HEK293 (cell line): ENCODE data around the gene ECD.

Experiments
- FEZF1 ChIP-seq: fragments of 450-650 bp; formaldehyde crosslinking; IDR thresholded peaks from 2 replicates; pipeline ENCODE4 v1.5.1; 2016; ENCODE audit warnings: missing biosample characterization, missing genetic modification characterization
- IKZF3 ChIP-seq: fragments of 450-650 bp; IDR thresholded peaks from 2 replicates; pipeline ENCODE4 v1.5.0; 2018; ENCODE audit warnings: missing biosample characterization, mild to moderate bottlenecking, missing genetic modification characterization, moderate library complexity
- KLF7 ChIP-seq: fragments of 450-650 bp; formaldehyde crosslinking; IDR thresholded peaks from 2 replicates; pipeline ENCODE4 v1.5.1; 2016; ENCODE audit warnings: missing biosample characterization, missing genetic modification characterization, borderline replicate concordance
- KLF9 ChIP-seq: fragments of 450-650 bp; formaldehyde crosslinking; IDR thresholded peaks from 2 replicates; pipeline ENCODE4 v1.5.1; 2016; ENCODE audit warnings: missing biosample characterization, missing genetic modification characterization, low read depth
- MZF1 ChIP-seq: fragments of 450-650 bp; formaldehyde crosslinking; IDR thresholded peaks from 2 replicates; pipeline ENCODE4 v1.5.1; 2017; ENCODE audit warnings: missing biosample characterization, missing genetic modification characterization, borderline replicate concordance
- PRDM1 ChIP-seq: fragments of 450-650 bp; formaldehyde crosslinking; IDR thresholded peaks from 2 replicates; pipeline ENCODE4; 2016; ENCODE audit warnings: missing biosample characterization, missing genetic modification characterization
- ZEB2 ChIP-seq: fragments of 450-650 bp; formaldehyde crosslinking; IDR thresholded peaks from 2 replicates; pipeline ENCODE4 v1.5.1; 2016; ENCODE audit warnings: missing biosample characterization, missing genetic modification characterization
- ZNF133 ChIP-seq: fragments of 450-650 bp; formaldehyde crosslinking; IDR thresholded peaks from 2 replicates; pipeline ENCODE4 v1.5.1; 2016; ENCODE audit warnings: missing biosample characterization, missing genetic modification characterization
- ZNF146 ChIP-seq: fragments of 450-650 bp; formaldehyde crosslinking; IDR thresholded peaks from 2 replicates; pipeline ENCODE4 v1.5.1; 2016; ENCODE audit warnings: missing biosample characterization, missing genetic modification characterization
- ZNF221 ChIP-seq: fragments of 450-650 bp; formaldehyde crosslinking; IDR thresholded peaks from 2 replicates; pipeline ENCODE4 v1.5.1; 2017; ENCODE audit warnings: missing biosample characterization, missing genetic modification characterization, borderline replicate concordance
- ZNF248 ChIP-seq: fragments of 450-650 bp; formaldehyde crosslinking; IDR thresholded peaks from 2 replicates; pipeline ENCODE4 v1.5.1; 2017; ENCODE audit warnings: missing biosample characterization, missing genetic modification characterization
- ZNF423 ChIP-seq: fragments of 450-650 bp; formaldehyde crosslinking; IDR thresholded peaks from 2 replicates; pipeline ENCODE4 v1.5.1; 2016; ENCODE audit warnings: missing biosample characterization, missing genetic modification characterization
- ZNF48 ChIP-seq: fragments of 450-650 bp; formaldehyde crosslinking; IDR thresholded peaks from 2 replicates; pipeline ENCODE4 v1.5.1; 2016; ENCODE audit warnings: missing biosample characterization, missing genetic modification characterization
- ZNF529 ChIP-seq: fragments of 450-650 bp; formaldehyde crosslinking; IDR thresholded peaks from 2 replicates; pipeline ENCODE4 v1.5.1; 2017; ENCODE audit warnings: missing genetic modification characterization, missing biosample characterization; ENCODE audit not compliant: insufficient replicate concordance
- ZNF561 ChIP-seq: fragments of 450-650 bp; IDR thresholded peaks from 2 replicates; pipeline ENCODE4 v1.5.1; 2018; ENCODE audit warnings: missing biosample characterization, missing genetic modification characterization, borderline replicate concordance
- ZNF624 ChIP-seq: fragments of 450-650 bp; formaldehyde crosslinking; IDR thresholded peaks from 2 replicates; pipeline ENCODE4 v1.5.1; 2017; ENCODE audit warnings: missing biosample characterization, missing genetic modification characterization
- ZNF629 ChIP-seq: fragments of 450-650 bp; formaldehyde crosslinking; IDR thresholded peaks from 2 replicates; pipeline ENCODE4 v1.5.1; 2017; ENCODE audit warnings: missing biosample characterization, missing genetic modification characterization
- ZNF707 ChIP-seq: fragments of 450-650 bp; formaldehyde crosslinking; IDR thresholded peaks from 2 replicates; pipeline ENCODE4 v1.5.1; 2016; ENCODE audit warnings: missing biosample characterization, missing genetic modification characterization
- ZSCAN30 ChIP-seq: fragments of 450-650 bp; IDR thresholded peaks from 2 replicates; pipeline ENCODE4 v1.5.1; 2018; ENCODE audit warnings: missing biosample characterization, mild to moderate bottlenecking, missing genetic modification characterization, moderate library complexity
- TF ChIP-seq, protein P1 (sequence below): fragments of 450-650 bp; IDR thresholded peaks from 2 replicates; pipeline ENCODE4 v1.5.1; 2018; ENCODE audit warnings: missing biosample characterization, mild to moderate bottlenecking, missing genetic modification characterization
- TF ChIP-seq, protein P2 (sequence below): fragments of 450-650 bp; formaldehyde crosslinking; IDR thresholded peaks from 2 replicates; pipeline ENCODE4 v1.5.1; 2016; ENCODE audit warnings: missing biosample characterization, missing genetic modification characterization
- TF ChIP-seq, protein P3 (sequence below): fragments of 450-650 bp; formaldehyde crosslinking; IDR thresholded peaks from 2 replicates; pipeline ENCODE4 v1.5.1; 2016; ENCODE audit warnings: missing biosample characterization, missing genetic modification characterization
- TF ChIP-seq, protein P4 (sequence below): fragments of 450-650 bp; formaldehyde crosslinking; IDR thresholded peaks from 2 replicates; pipeline ENCODE4 v1.5.1; 2016; ENCODE audit warnings: missing biosample characterization, missing genetic modification characterization
- TF ChIP-seq, protein P5 (sequence below): fragments of 450-650 bp; formaldehyde crosslinking; IDR thresholded peaks from 2 replicates; pipeline ENCODE4 v1.5.1; 2016; ENCODE audit warnings: missing biosample characterization, missing genetic modification characterization
- TF ChIP-seq, protein P6 (sequence below): fragments of 450-650 bp; formaldehyde crosslinking; IDR thresholded peaks from 2 replicates; pipeline ENCODE4 v1.5.1; 2016; ENCODE audit warnings: missing biosample characterization, missing genetic modification characterization
- TF ChIP-seq, protein P7 (sequence below): fragments of 450-650 bp; formaldehyde crosslinking; IDR thresholded peaks from 2 replicates; pipeline ENCODE4 v1.5.1; 2016; ENCODE audit warnings: missing biosample characterization, missing genetic modification characterization

ECD gene

DNA sequence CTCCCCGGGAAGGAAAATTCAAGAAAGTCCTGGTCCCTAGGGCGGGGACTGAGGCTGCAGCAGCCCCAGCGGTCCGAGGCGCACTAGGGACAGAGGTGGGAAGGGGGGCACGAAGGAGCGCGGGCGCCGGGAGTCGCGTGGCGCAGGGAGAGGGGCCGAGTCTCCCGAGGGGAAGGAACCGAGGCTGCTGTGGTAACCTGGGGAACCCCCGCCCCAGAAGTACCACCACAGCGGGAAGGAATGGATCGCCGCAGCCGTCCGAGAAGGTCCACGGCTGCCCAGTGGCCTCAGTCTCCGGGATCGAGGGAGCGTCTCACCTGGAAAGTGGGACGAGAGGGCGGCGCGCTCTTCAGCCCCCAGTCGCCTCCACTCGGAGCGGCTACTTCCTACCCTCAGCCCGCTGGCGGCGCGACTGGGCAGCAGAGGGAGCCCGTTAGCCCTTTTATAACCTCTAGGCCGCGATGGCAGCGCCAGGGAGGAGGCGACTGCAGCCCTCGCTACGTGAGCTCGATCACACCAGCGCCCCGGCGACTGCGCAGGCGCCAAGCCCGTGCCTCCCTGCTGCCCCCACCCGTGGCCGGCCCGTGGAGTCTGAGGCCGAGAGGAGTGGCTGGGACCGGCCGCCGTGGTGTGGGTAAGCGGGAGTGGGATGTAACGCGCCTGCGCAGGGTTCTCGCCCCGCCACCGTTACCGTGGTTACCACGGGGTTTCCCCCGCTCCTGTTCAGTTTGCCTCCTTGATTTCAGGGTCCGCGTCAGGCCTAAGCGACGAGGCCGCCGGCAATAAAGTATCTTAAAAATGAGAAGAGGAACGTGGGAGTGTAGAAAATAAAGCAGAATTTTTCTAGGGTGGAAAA is 71.1 kb downstream of the ECD start, which contains the start of gene P4HA1 (continued):
- TF ChIP-seq, protein P1, sequence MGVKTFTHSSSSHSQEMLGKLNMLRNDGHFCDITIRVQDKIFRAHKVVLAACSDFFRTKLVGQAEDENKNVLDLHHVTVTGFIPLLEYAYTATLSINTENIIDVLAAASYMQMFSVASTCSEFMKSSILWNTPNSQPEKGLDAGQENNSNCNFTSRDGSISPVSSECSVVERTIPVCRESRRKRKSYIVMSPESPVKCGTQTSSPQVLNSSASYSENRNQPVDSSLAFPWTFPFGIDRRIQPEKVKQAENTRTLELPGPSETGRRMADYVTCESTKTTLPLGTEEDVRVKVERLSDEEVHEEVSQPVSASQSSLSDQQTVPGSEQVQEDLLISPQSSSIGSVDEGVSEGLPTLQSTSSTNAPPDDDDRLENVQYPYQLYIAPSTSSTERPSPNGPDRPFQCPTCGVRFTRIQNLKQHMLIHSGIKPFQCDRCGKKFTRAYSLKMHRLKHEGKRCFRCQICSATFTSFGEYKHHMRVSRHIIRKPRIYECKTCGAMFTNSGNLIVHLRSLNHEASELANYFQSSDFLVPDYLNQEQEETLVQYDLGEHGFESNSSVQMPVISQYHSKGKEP (tag by site-specific recombination): 0 out of 2 replicates have a peak, but pooled peaks have one; percentile 23
- TF ChIP-seq ZNF561 (tag by site-specific recombination) (0 out of 2 replicates have a peak, but pooled peaks have one; percentile 62), KLF9 (tag by site-specific recombination) (no peak; the same call in 1 of the 2 replicates), FEZF1 (tag by site-specific recombination) (no peak), ZNF221 (tag by site-specific recombination) (no peak), ZNF133 (tag by site-specific recombination) (no peak), ZNF529 (no peak), ZNF423 (tag by site-specific recombination) (no peak), ZNF707 (tag by site-specific recombination) (no peak), ZNF629 (tag by site-specific recombination) (peak; percentile 38; the same call in 1 of the 2 replicates), MZF1 (tag by site-specific recombination) (no peak; the same call in none of the 2 replicates), KLF7 (no peak), IKZF3 (tag by site-specific recombination) (peak; percentile 88), ZSCAN30 (tag by site-specific recombination) (peak; percentile 95), PRDM1 (no peak), ZNF48 (tag by site-specific recombination) (no peak), ZEB2 (tag by site-specific recombination) (peak; percentile 91), ZNF624 (tag by site-specific recombination) (no peak), ZNF248 (tag by site-specific recombination) (no peak), ZNF146 (tag by site-specific recombination) (peak; percentile 38; the same call in 1 of the 2 replicates)
- TF ChIP-seq, protein P2, sequence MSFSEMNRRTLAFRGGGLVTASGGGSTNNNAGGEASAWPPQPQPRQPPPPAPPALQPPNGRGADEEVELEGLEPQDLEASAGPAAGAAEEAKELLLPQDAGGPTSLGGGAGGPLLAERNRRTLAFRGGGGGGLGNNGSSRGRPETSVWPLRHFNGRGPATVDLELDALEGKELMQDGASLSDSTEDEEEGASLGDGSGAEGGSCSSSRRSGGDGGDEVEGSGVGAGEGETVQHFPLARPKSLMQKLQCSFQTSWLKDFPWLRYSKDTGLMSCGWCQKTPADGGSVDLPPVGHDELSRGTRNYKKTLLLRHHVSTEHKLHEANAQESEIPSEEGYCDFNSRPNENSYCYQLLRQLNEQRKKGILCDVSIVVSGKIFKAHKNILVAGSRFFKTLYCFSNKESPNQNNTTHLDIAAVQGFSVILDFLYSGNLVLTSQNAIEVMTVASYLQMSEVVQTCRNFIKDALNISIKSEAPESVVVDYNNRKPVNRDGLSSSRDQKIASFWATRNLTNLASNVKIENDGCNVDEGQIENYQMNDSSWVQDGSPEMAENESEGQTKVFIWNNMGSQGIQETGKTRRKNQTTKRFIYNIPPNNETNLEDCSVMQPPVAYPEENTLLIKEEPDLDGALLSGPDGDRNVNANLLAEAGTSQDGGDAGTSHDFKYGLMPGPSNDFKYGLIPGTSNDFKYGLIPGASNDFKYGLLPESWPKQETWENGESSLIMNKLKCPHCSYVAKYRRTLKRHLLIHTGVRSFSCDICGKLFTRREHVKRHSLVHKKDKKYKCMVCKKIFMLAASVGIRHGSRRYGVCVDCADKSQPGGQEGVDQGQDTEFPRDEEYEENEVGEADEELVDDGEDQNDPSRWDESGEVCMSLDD (tag by site-specific recombination): peak; percentile 86; the same call in 1 of the 2 replicates
- TF ChIP-seq, protein P3, sequence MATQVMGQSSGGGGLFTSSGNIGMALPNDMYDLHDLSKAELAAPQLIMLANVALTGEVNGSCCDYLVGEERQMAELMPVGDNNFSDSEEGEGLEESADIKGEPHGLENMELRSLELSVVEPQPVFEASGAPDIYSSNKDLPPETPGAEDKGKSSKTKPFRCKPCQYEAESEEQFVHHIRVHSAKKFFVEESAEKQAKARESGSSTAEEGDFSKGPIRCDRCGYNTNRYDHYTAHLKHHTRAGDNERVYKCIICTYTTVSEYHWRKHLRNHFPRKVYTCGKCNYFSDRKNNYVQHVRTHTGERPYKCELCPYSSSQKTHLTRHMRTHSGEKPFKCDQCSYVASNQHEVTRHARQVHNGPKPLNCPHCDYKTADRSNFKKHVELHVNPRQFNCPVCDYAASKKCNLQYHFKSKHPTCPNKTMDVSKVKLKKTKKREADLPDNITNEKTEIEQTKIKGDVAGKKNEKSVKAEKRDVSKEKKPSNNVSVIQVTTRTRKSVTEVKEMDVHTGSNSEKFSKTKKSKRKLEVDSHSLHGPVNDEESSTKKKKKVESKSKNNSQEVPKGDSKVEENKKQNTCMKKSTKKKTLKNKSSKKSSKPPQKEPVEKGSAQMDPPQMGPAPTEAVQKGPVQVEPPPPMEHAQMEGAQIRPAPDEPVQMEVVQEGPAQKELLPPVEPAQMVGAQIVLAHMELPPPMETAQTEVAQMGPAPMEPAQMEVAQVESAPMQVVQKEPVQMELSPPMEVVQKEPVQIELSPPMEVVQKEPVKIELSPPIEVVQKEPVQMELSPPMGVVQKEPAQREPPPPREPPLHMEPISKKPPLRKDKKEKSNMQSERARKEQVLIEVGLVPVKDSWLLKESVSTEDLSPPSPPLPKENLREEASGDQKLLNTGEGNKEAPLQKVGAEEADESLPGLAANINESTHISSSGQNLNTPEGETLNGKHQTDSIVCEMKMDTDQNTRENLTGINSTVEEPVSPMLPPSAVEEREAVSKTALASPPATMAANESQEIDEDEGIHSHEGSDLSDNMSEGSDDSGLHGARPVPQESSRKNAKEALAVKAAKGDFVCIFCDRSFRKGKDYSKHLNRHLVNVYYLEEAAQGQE (tag by site-specific recombination): peak; percentile 62; the same call in 1 of the 2 replicates
- TF ChIP-seq, protein P4, sequence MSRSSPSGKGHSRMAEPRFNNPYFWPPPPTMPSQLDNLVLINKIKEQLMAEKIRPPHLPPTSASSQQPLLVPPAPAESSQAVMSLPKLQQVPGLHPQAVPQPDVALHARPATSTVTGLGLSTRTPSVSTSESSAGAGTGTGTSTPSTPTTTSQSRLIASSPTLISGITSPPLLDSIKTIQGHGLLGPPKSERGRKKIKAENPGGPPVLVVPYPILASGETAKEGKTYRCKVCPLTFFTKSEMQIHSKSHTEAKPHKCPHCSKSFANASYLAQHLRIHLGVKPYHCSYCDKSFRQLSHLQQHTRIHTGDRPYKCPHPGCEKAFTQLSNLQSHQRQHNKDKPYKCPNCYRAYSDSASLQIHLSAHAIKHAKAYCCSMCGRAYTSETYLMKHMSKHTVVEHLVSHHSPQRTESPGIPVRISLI (tag by site-specific recombination): peak; percentile 82
- TF ChIP-seq, protein P5, sequence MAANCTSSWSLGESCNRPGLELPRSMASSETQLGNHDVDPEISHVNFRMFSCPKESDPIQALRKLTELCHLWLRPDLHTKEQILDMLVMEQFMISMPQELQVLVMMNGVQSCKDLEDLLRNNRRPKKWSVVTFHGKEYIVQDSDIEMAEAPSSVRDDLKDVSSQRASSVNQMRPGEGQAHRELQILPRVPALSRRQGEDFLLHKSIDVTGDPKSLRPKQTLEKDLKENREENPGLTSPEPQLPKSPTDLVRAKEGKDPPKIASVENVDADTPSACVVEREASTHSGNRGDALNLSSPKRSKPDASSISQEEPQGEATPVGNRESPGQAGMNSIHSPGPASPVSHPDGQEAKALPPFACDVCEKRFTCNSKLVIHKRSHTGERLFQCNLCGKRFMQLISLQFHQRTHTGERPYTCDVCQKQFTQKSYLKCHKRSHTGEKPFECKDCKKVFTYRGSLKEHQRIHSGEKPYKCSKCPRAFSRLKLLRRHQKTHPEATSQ (tag by site-specific recombination): peak; percentile 92
- TF ChIP-seq, protein P6, sequence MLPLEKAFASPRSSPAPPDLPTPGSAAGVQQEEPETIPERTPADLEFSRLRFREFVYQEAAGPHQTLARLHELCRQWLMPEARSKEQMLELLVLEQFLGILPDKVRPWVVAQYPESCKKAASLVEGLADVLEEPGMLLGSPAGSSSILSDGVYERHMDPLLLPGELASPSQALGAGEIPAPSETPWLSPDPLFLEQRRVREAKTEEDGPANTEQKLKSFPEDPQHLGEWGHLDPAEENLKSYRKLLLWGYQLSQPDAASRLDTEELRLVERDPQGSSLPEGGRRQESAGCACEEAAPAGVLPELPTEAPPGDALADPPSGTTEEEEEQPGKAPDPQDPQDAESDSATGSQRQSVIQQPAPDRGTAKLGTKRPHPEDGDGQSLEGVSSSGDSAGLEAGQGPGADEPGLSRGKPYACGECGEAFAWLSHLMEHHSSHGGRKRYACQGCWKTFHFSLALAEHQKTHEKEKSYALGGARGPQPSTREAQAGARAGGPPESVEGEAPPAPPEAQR (tag by site-specific recombination): 0 out of 2 replicates have a peak, but pooled peaks have one; percentile 12
- TF ChIP-seq, protein P7, sequence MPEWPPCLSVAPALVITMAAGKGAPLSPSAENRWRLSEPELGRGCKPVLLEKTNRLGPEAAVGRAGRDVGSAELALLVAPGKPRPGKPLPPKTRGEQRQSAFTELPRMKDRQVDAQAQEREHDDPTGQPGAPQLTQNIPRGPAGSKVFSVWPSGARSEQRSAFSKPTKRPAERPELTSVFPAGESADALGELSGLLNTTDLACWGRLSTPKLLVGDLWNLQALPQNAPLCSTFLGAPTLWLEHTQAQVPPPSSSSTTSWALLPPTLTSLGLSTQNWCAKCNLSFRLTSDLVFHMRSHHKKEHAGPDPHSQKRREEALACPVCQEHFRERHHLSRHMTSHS (tag by site-specific recombination): 0 out of 2 replicates have a peak, but pooled peaks have one; percentile 11
